Liver (tissue), 9 donors: ENCODE data around the gene MTMR12. TPM values are rescaled to one million over a fixed set of nuclear protein-coding genes. Genes with fewer than 3 reads are reported as not detected.
A peak's percentile ranks its signal among the peaks of the same experiment; 100 is the strongest.

Source experiments
- DNase-seq: peaks from one replicate; pipeline ENCODE4 v3.0.0-alpha.2; 2017; ENCODE audit warnings: low spot score
- H3K27ac ChIP-seq, 2 donors: one replicate each; pipeline ENCODE4 v1.7.0; 2013; ENCODE audit warnings: inconsistent platforms in 2 of 2, low read length in 2 of 2, control low read depth in 1 of 2, low read depth in 1 of 2, mild to moderate bottlenecking in 1 of 2
- H3K27me3 ChIP-seq, 4 donors: one replicate each; pipeline versions ENCODE4 v1.6.1 to v1.7.0; 2013; ENCODE audit warnings: low read length in 3 of 4, inconsistent platforms in 1 of 4, mild to moderate bottlenecking in 1 of 4, moderate library complexity in 1 of 4; ENCODE audit not compliant: control insufficient read depth in 4 of 4, insufficient read depth in 4 of 4
- H3K36me3 ChIP-seq, 4 donors: one replicate each; pipeline versions ENCODE4 v1.6.1 to v1.7.0; 2013; ENCODE audit warnings: low read length in 3 of 4, mild to moderate bottlenecking in 3 of 4, low read depth in 1 of 4, moderate library complexity in 1 of 4; ENCODE audit not compliant: control insufficient read depth in 4 of 4, insufficient read depth in 3 of 4
- H3K4me1 ChIP-seq, 4 donors: one replicate each; pipeline versions ENCODE4 v1.6.1 to v1.7.0; 2013; ENCODE audit warnings: low read length in 3 of 4, mild to moderate bottlenecking in 3 of 4, moderate library complexity in 1 of 4; ENCODE audit not compliant: control insufficient read depth in 4 of 4, insufficient read depth in 4 of 4
- H3K4me3 ChIP-seq, 3 donors: one replicate each; pipeline versions ENCODE4 v1.6.1 to v1.7.0; 2013; ENCODE audit warnings: low read length in 3 of 3, control low read depth in 1 of 3, low read depth in 1 of 3, mild to moderate bottlenecking in 1 of 3
- H3K9ac ChIP-seq, 2 donors: one replicate each; pipeline ENCODE4 v1.7.0; 2013; ENCODE audit warnings: low read length in 2 of 2, mild to moderate bottlenecking in 2 of 2, moderate library complexity in 2 of 2, control low read depth in 1 of 2, low read depth in 1 of 2
- H3K9me3 ChIP-seq, 4 donors: one replicate each; pipeline versions ENCODE4 v1.6.1 to v1.7.0; 2013; ENCODE audit warnings: low read length in 3 of 4; ENCODE audit not compliant: control insufficient read depth in 4 of 4
- ATF3 ChIP-seq: IDR thresholded peaks from 2 replicates; pipeline ENCODE4 v1.6.1; 2016; ENCODE audit warnings: antibody characterized with exemption
- EGR1 ChIP-seq, 2 donors: IDR thresholded peaks; 2 replicates each; pipeline ENCODE4 v1.6.1; 2016 to 2018; ENCODE audit warnings: antibody characterized with exemption in 2 of 2, low read depth in 2 of 2
- FOXA1 ChIP-seq: IDR thresholded peaks from 2 replicates; pipeline ENCODE4 v1.6.1; 2016; ENCODE audit warnings: antibody characterized with exemption
- FOXA2 ChIP-seq: IDR thresholded peaks from 2 replicates; pipeline ENCODE4 v1.6.1; 2016; ENCODE audit warnings: antibody characterized with exemption
- GABPA ChIP-seq, 2 donors: IDR thresholded peaks in 1 of 2; conservative IDR thresholded peaks in 1 of 2; 2 replicates each; pipeline ENCODE4 v1.6.1; 2016; ENCODE audit warnings: antibody characterized with exemption in 2 of 2, mild to moderate bottlenecking in 1 of 2, moderate library complexity in 1 of 2
- HNF4A ChIP-seq, 2 donors: conservative IDR thresholded peaks; 2 replicates each; pipeline ENCODE4 v1.6.1; 2016; ENCODE audit warnings: antibody characterized with exemption in 2 of 2, mild to moderate bottlenecking in 2 of 2
- HNF4G ChIP-seq: IDR thresholded peaks from 2 replicates; pipeline ENCODE4 v1.6.1; 2016; ENCODE audit warnings: antibody characterized with exemption
- JUND ChIP-seq, 2 donors: IDR thresholded peaks; 2 replicates each; pipeline ENCODE4 v1.6.1; 2016; ENCODE audit warnings: antibody characterized with exemption in 2 of 2
- MAX ChIP-seq: IDR thresholded peaks from 2 replicates; pipeline ENCODE4 v1.6.1; 2016; ENCODE audit warnings: antibody characterized with exemption
- NR2F2 ChIP-seq: IDR thresholded peaks from 2 replicates; pipeline ENCODE4 v1.6.1; 2016; ENCODE audit warnings: antibody characterized with exemption
- RAD21 ChIP-seq, 2 donors: IDR thresholded peaks; 2 replicates each; pipeline ENCODE4 v1.6.1; 2016; ENCODE audit warnings: antibody characterized with exemption in 2 of 2, mild to moderate bottlenecking in 2 of 2
- RXRA ChIP-seq, 2 donors: IDR thresholded peaks; 2 replicates each; pipeline ENCODE4 v1.6.1; 2017 to 2018; ENCODE audit warnings: antibody characterized with exemption in 2 of 2, mild to moderate bottlenecking in 1 of 2
- SP1 ChIP-seq: IDR thresholded peaks from 2 replicates; pipeline ENCODE4 v1.6.1; 2018; ENCODE audit warnings: antibody characterized with exemption, mild to moderate bottlenecking
- TAF1 ChIP-seq: conservative IDR thresholded peaks from 2 replicates; pipeline ENCODE4 v1.6.1; 2016; ENCODE audit warnings: antibody characterized with exemption, mild to moderate bottlenecking
- YY1 ChIP-seq: IDR thresholded peaks from 2 replicates; pipeline ENCODE4 v1.6.1; 2016; ENCODE audit warnings: antibody characterized with exemption, mild to moderate bottlenecking
- ZBTB33 ChIP-seq: IDR thresholded peaks from 2 replicates; pipeline ENCODE4 v1.6.1; 2016; ENCODE audit warnings: antibody characterized with exemption
- WGBS: extraction: QIAGEN DNeasy Blood & Tissue Kit; methylation state at CpG from one replicate; pipeline ENCODE4 v1.1.7; 2013; 5-methylcytosine and 5-hydroxymethylcytosine counted together
- polyA plus RNA-seq, 2 donors: library from polyadenylated mRNA; stranded (reverse) in 1 of 2; unstranded in 1 of 2; fragments of 200-250 nt in 1 of 2; fragments of >200 nt in 1 of 2; fragmentation: Nextera tagmentation in 1 of 2; extraction: Ambion mirVana in 1 of 2; gene quantifications; one replicate each; pipeline versions ENCODE4 v1.2.1 to v1.2.3, GENCODE V29; 2013 to 2015
- total RNA-seq, 2 donors: library from RNA; depleted of rRNA; stranded (reverse); fragments of >200 nt; gene quantifications; one replicate each; pipeline ENCODE4 v1.2.3, GENCODE V29; 2014
- TF ChIP-seq, protein P1 (sequence below): fragments of 150-350 bp; IDR thresholded peaks from 2 replicates; pipeline ENCODE4 v1.5.1; 2017; ENCODE audit warnings: improper control_type of control experiment, low read depth, low read length; ENCODE audit not compliant: missing input control
- TF ChIP-seq, protein P2 (sequence below): IDR thresholded peaks from 2 replicates; pipeline ENCODE4 v1.6.1; 2016; ENCODE audit warnings: antibody characterized with exemption, mild to moderate bottlenecking
- donor health status: healthy.
- donor health status: healthy.
- donor health status: healthy.
- donor health status: healthy.
- donor health status: healthy.

The MTMR12 gene
- total and polyA plus RNA-seq, 4 donors: 4.4 to 28.7 (median 15.8) TPM

- H3K27me3 ChIP-seq: no peaks in the 10 kb centered on the region
- peaks cover 3 to 12% (median 4%) of the 10 kb centered on the region in 4 donors for H3K36me3 ChIP-seq
- DNase-seq: peak; percentile 46
- WGBS: 26% methylated on average over 10 of the region's 10 CpGs
- H3K4me1 ChIP-seq: peaks cover 7 to 42% (median 35%) of the 10 kb centered on the region in 4 donors
- peak overlapping the region; percentile 5 to 33 (median 30) for H3K4me3 ChIP-seq
- peak overlapping the region; percentile 17 to 59 for H3K9ac ChIP-seq
- peak overlapping the region; percentile 84 to 87 for H3K27ac ChIP-seq
- TF ChIP-seq GABPA (IDR thresholded peaks at IDR 0.05 in 1 of 2, conservative IDR thresholded peaks at IDR 0.05 in 1 of 2): peak in 1 of 2 donors; percentile 39
- TF ChIP-seq FOXA1: peak; percentile 42
- no peak for TF ChIP-seq HNF4G
- peak; percentile 11 to 64 for TF ChIP-seq JUND (IDR thresholded peaks at IDR 0.05)
- peak in 1 of 2 donors; percentile 64 for TF ChIP-seq EGR1 (IDR thresholded peaks at IDR 0.05; ENCODE audit: low read depth in 2 of 2)
- peak; percentile 95 for TF ChIP-seq SP1
- TF ChIP-seq NR2F2: peak; percentile 53
- TF ChIP-seq ATF3: peak; percentile 34
- peak; percentile 37 to 71 for TF ChIP-seq RAD21 (IDR thresholded peaks at IDR 0.05)
- TF ChIP-seq TAF1: peak; percentile 87
- peak; percentile 30 for TF ChIP-seq ZBTB33
- peak; percentile 76 for TF ChIP-seq YY1
- TF ChIP-seq MAX: peak; percentile 89
- TF ChIP-seq RXRA (IDR thresholded peaks at IDR 0.05): peak; percentile 81 to 84
- TF ChIP-seq, protein P1, sequence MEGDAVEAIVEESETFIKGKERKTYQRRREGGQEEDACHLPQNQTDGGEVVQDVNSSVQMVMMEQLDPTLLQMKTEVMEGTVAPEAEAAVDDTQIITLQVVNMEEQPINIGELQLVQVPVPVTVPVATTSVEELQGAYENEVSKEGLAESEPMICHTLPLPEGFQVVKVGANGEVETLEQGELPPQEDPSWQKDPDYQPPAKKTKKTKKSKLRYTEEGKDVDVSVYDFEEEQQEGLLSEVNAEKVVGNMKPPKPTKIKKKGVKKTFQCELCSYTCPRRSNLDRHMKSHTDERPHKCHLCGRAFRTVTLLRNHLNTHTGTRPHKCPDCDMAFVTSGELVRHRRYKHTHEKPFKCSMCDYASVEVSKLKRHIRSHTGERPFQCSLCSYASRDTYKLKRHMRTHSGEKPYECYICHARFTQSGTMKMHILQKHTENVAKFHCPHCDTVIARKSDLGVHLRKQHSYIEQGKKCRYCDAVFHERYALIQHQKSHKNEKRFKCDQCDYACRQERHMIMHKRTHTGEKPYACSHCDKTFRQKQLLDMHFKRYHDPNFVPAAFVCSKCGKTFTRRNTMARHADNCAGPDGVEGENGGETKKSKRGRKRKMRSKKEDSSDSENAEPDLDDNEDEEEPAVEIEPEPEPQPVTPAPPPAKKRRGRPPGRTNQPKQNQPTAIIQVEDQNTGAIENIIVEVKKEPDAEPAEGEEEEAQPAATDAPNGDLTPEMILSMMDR: no peak
- TF ChIP-seq HNF4A (conservative IDR thresholded peaks at IDR 0.05): peak; percentile 59 to 80
- peak; percentile 38 for TF ChIP-seq FOXA2
- TF ChIP-seq, protein P2, sequence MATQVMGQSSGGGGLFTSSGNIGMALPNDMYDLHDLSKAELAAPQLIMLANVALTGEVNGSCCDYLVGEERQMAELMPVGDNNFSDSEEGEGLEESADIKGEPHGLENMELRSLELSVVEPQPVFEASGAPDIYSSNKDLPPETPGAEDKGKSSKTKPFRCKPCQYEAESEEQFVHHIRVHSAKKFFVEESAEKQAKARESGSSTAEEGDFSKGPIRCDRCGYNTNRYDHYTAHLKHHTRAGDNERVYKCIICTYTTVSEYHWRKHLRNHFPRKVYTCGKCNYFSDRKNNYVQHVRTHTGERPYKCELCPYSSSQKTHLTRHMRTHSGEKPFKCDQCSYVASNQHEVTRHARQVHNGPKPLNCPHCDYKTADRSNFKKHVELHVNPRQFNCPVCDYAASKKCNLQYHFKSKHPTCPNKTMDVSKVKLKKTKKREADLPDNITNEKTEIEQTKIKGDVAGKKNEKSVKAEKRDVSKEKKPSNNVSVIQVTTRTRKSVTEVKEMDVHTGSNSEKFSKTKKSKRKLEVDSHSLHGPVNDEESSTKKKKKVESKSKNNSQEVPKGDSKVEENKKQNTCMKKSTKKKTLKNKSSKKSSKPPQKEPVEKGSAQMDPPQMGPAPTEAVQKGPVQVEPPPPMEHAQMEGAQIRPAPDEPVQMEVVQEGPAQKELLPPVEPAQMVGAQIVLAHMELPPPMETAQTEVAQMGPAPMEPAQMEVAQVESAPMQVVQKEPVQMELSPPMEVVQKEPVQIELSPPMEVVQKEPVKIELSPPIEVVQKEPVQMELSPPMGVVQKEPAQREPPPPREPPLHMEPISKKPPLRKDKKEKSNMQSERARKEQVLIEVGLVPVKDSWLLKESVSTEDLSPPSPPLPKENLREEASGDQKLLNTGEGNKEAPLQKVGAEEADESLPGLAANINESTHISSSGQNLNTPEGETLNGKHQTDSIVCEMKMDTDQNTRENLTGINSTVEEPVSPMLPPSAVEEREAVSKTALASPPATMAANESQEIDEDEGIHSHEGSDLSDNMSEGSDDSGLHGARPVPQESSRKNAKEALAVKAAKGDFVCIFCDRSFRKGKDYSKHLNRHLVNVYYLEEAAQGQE: peak; percentile 83
- no peaks in the 10 kb centered on the region for H3K9me3 ChIP-seq
Measured at GRCh38 chr5:32233696-32234447, 78.9 kb downstream of the MTMR12 start.
